Mucosa of descending colon (tissue), 3 donors: ENCODE measurements around the gene ATP8A2. TPM values are rescaled to one million over a fixed set of nuclear protein-coding genes. Genes with fewer than 3 reads are reported as not detected.
"Not testable (repeated sequence)": the region's sequence is repeated elsewhere in the genome, so short reads cannot be mapped to it uniquely, and the experiment has no call there.

Source experiments
- ATAC-seq: fragments of 200-7000 bp; cut with Tn5 transposase; one replicate; pipeline ENCODE4 v1.9.1; 2020; ENCODE audit warnings: mild to moderate bottlenecking, moderate library complexity
- DNase-seq, 3 donors: peaks; one replicate each; pipeline ENCODE4 v3.0.0-alpha.2; 2020
- H3K36me3 ChIP-seq: fragments of 200-600 bp; one replicate; pipeline ENCODE4 v1.8.0; 2021; ENCODE audit warnings: low read depth, mild to moderate bottlenecking
- H3K4me1 ChIP-seq: fragments of 200-600 bp; one replicate; pipeline ENCODE4 v1.8.0; 2021; ENCODE audit warnings: low read depth, mild to moderate bottlenecking
- H3K4me3 ChIP-seq: fragments of 200-600 bp; one replicate; pipeline ENCODE4 v1.8.0; 2021; ENCODE audit warnings: mild to moderate bottlenecking
- H3K9me3 ChIP-seq: fragments of 200-600 bp; one replicate; pipeline ENCODE4 v1.8.0; 2021; ENCODE audit warnings: mild to moderate bottlenecking
- CTCF ChIP-seq: fragments of 200-600 bp; IDR thresholded peaks from one replicate; pipeline ENCODE4 v1.8.0; 2022; ENCODE audit warnings: antibody characterized with exemption, mild to moderate bottlenecking
- intact Hi-C, 2 donors: fragments of 100-400 bp; cut with DNase I in 1 of 2; cut with micrococcal nuclease in 1 of 2; formaldehyde crosslinking; loops; one replicate each; pipeline versions ENCODE4 v1.11.0 to v1.11.1; 2022; cut with DNase I, micrococcal nuclease
- total RNA-seq, 3 donors: library from RNA; stranded (reverse); fragmentation: NEBNext Ultra II Directional in 2 of 3; extraction: Animal tissue kit (Norgen Biotek cat#: 25700) in 2 of 3; gene quantifications; one replicate each; pipeline versions ENCODE4 v1.2.1 to v1.2.4, GENCODE V29; 2021 to 2023
- donor health status: DM: no; HTN: no; CAD: no; lungs with moderate emphysema.
- donor health status: DM: no; HTN: no; CAD: no.
- donor health status: DM: no; HTN: yes; CAD: no.

ATP8A2 gene
- total RNA-seq, 3 donors from 2014 or later = 0.22 to 3.6 (median 0.41) TPM

- intact Hi-C loops = no loop called here
These were observed 686.9 kb downstream of the ATP8A2 start for GRCh38 chr13:26058704-26059103.

GRCh38 chr13:26060357-26060756 is 688.6 kb downstream of the ATP8A2 start:
- Histone ChIP-seq H3K4me3 (no peak overlapping the region), H3K4me1 (no peaks in the 10 kb centered on the region), H3K9me3 (no peaks in the 10 kb centered on the region), H3K36me3 (no peaks in the 10 kb centered on the region)
- ATAC-seq (no peak), DNase-seq (no peak)
- intact Hi-C loops = loop anchor here (5.0 kb wide), 2 partner anchors 483 to 488 kb away; no protein-coding TSS in a partner anchor
- TF ChIP-seq CTCF = no peak

More at GRCh38 chr13:26058704-26059103, 686.9 kb downstream of the ATP8A2 start:
- no peak for DNase-seq
- Histone ChIP-seq H3K36me3 (no peaks in the 10 kb centered on the region), H3K9me3 (no peaks in the 10 kb centered on the region), H3K4me3 (no peak overlapping the region), H3K4me1 (no peaks in the 10 kb centered on the region)
- TF ChIP-seq CTCF = no peak
- no peak for ATAC-seq

- intact Hi-C loops = loop anchor here (5.0 kb wide), 2 partner anchors 484 to 489 kb away; no protein-coding TSS in a partner anchor
- DNase-seq (no peak), ATAC-seq (no peak)
- Histone ChIP-seq H3K4me1 (no peaks in the 10 kb centered on the region), H3K4me3 (no peak overlapping the region), H3K9me3 (no peaks in the 10 kb centered on the region), H3K36me3 (no peaks in the 10 kb centered on the region)
- TF ChIP-seq CTCF = no peak
These were observed 689.5 kb downstream of the ATP8A2 start for GRCh38 chr13:26061256-26061655.

- intact Hi-C loops = loop anchor here (5.0 kb wide), 2 partner anchors 485 to 490 kb away; no protein-coding TSS in a partner anchor
- Histone ChIP-seq H3K4me3 (no peak overlapping the region), H3K9me3 (no peaks in the 10 kb centered on the region), H3K4me1 (no peaks in the 10 kb centered on the region), H3K36me3 (no peaks in the 10 kb centered on the region)
- DNase-seq (no peak), ATAC-seq (peak; percentile 18)
- no peak for TF ChIP-seq CTCF
These were observed 690.2 kb downstream of the ATP8A2 start for GRCh38 chr13:26061947-26062346.

- peak in 1 of 3 donors; percentile 66 for DNase-seq
- Histone ChIP-seq H3K9me3 (no peaks in the 10 kb centered on the region), H3K4me1 (no peaks in the 10 kb centered on the region), H3K36me3 (no peaks in the 10 kb centered on the region), H3K4me3 (no peak overlapping the region)
- peak; percentile 13 for TF ChIP-seq CTCF
- intact Hi-C loops = loop anchor here (5.0 kb wide), 2 partner anchors 486 to 491 kb away; no protein-coding TSS in a partner anchor
- ATAC-seq = peak; percentile 44
These were observed 691.2 kb downstream of the ATP8A2 start for GRCh38 chr13:26062853-26063444.

- H3K9me3 ChIP-seq, DNase-seq, H3K4me3 ChIP-seq, intact Hi-C loops, ATAC-seq, H3K36me3 ChIP-seq, H3K4me1 ChIP-seq: not testable (repeated sequence)
These were observed 694.7 kb downstream of the ATP8A2 start for GRCh38 chr13:26066492-26066891.
